GM19193 (cell line): ENCODE measurements around the gene PLPPR5.

Source experiments
- POLR2A ChIP-seq: IDR thresholded peaks from 4 replicates; pipeline ENCODE4 v1.6.1; 2011; ENCODE audit not compliant: insufficient read depth, insufficient read length; ENCODE audit errors: extremely low read depth

PLPPR5 gene

DNA sequence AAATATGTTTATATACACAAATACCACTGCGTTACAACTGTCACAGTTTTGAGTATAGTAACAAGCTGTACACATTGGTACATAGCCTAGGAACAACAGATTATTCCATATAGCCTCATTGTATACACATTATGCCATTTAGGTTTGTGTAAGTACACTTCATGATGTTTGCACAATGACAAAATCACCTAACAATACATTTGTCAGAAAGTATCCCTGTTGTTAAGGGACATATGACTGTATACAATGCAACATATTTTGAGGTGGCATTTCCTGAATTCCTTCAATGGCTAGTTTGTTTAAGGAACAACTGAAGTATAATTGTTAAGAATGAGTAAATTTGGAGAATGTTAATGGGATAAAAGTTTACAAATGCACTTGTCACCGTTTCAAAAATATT lies 19.0 kb downstream of the PLPPR5 start:
- TF ChIP-seq POLR2A = no peak

GRCh38 chr1:98981917-98982513 lies 22.6 kb downstream of the PLPPR5 start:
- no peak for TF ChIP-seq POLR2A

GRCh38 chr1:98979463-98979862 lies 25.2 kb downstream of the PLPPR5 start:
- TF ChIP-seq POLR2A = no peak

- TF ChIP-seq POLR2A = no peak
These were observed 28.9 kb downstream of the PLPPR5 start for GRCh38 chr1:98975810-98976209.

DNA sequence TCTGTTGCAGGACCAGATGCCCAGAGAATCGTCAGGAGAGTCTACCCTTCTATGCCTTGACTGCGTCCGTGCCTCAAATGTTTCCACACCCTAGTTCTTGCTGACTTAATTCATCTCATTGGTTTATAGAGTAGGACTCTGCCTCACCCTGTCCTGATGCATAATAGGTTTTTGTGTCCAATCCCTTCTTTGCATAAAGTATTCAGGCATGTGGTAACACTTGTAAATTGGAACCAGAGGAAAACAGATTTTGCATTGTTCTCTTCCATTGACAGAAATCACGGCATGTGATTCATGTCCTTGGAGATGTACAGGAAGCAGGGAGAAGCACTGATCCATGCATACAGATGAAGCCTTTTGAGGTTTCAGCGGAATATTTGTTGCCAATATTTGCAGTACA lies 29.5 kb downstream of the PLPPR5 start:
- TF ChIP-seq POLR2A = no peak

DNA sequence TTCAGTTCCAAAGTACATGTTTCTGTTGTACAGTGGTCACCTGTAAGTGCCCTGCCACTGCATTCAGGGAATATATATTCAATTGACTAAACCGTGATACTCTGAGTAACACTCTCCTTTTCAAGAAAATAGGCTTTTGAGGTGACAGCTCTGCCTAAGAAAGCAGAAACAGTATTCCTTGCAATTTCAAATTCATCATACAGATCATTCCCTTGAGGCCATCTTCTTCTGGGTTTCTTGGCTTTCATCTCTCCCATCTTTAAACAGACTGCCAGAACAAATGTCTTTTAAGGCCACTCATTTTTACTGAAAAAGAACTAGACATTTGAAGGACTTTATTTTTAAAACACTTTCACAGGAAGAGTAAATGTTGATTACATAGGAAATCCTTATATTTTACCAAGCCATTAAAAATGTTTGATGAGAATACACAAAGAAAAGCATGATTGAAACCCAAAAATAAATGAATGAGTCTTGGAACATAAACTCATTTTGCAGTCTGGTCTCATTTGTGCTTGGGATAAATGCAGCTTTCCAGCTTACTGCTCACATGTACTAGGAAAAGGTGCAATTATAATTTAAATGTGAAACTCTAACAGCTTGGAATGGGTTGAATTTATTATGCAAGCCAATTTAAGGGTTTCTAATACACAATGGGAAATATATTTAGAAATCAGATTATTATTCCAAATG lies 34.7 kb downstream of the PLPPR5 start:
- TF ChIP-seq POLR2A = no peak

GRCh38 chr1:98967122-98967521 lies 37.5 kb downstream of the PLPPR5 start:
- no peak for TF ChIP-seq POLR2A

GRCh38 chr1:98965394-98965793 lies 39.3 kb downstream of the PLPPR5 start:
- no peak for TF ChIP-seq POLR2A

- no peak for TF ChIP-seq POLR2A
These were observed 40.5 kb downstream of the PLPPR5 start for GRCh38 chr1:98964198-98964597.

DNA sequence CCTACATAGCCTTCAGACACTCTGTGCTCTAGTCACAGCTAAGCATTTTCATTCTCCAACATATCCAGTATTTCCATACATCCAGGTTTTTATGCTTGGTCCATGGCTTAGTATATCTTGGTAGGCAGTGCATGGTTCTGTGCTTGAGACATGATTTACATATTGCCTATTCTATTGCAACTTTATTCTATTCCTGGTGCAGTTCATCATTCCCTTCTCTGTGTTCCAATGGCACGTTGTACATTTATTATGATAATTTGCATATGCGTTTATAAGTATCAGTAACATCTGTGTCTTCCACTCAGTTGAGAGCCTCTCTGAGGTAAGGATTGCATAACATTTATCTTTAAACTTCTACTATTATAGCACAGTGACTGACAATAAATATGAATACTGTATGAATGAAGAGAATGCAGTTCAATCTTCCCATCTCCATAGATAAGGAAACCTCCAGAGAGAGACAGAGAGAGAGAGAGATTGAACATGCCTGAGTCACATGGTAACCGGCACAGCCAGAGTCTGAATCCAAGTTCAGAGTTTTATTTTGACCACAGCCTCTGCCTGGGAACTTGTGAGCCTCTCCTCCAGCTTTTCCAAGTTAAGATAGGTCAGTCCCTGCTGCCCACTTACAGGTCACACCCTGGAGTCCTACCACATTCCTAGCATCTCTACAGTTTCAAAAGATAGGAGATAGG lies 41.5 kb downstream of the PLPPR5 start:
- no peak for TF ChIP-seq POLR2A

GRCh38 chr1:98962156-98962555 lies 42.5 kb downstream of the PLPPR5 start:
- TF ChIP-seq POLR2A = no peak

DNA sequence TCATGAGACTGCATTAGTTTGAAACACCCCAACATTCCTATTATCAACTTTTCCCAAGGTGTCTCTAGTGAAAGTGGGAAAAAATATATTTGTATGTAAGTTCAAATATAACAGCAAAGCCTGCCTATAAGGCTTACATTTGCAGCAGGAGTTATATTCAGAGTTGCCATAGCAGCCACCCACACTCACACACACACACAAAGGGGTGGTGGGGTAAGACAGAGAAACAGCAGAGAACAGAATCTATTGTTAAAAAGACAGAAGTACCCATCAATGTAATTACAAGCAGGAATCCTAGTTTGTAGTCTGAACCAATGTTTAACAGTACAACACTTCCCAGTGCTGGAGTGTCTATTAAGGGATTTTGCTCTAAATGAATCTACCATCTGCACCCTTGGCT lies 55.0 kb downstream of the PLPPR5 start:
- TF ChIP-seq POLR2A = no peak

- no peak for TF ChIP-seq POLR2A
These were observed 55.5 kb downstream of the PLPPR5 start for GRCh38 chr1:98949166-98949565.

- TF ChIP-seq POLR2A = no peak
These were observed 57.6 kb downstream of the PLPPR5 start for GRCh38 chr1:98947071-98947470.

DNA sequence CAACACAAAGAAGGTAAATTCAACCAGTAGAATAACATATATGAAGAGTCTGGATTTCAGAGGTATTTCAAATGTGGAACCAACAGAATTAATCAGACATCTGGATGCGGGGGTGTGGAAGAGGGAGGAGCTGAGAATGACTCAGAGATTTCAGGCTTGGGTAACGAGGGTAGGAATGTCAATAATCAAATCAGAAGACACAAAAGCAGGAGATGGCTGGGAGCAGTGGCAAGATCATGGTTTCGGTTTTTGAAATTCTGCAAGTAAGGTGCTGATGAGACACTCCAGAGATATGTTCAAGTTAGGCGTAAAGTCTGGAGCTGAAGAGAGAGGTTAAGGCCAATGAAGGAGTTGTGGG lies 64.0 kb downstream of the PLPPR5 start:
- TF ChIP-seq POLR2A = no peak

DNA sequence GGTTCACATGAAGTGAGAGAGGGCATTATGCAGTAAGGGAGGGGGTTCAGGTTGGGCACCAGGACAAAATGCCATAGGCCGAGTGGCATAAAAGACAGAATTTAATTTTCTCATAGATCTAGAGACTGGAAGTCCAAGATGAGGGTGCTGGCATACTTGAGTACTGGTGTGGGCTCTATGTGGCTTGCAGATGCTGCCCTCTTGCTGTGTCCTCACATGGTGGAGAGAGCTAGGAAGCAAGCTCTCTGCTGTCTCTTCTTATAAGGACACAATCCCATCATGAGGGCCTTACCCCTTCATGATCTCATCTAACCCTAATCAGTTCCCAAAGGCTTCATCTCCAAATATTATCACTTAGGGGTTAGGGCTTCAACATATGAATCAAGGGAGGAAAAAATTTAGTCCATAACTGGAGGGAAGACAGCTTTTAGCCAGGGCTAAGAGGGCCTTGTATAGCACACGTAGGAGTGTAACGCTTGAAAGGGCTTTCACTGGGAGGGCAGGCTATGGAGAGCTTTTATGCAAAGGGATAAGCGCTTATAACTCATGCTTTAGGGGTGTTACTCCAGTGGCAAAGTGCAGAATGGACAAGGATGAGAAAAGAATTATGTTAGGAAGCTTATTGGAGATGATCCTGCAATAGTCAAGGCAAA lies 64.5 kb downstream of the PLPPR5 start:
- TF ChIP-seq POLR2A = no peak

DNA sequence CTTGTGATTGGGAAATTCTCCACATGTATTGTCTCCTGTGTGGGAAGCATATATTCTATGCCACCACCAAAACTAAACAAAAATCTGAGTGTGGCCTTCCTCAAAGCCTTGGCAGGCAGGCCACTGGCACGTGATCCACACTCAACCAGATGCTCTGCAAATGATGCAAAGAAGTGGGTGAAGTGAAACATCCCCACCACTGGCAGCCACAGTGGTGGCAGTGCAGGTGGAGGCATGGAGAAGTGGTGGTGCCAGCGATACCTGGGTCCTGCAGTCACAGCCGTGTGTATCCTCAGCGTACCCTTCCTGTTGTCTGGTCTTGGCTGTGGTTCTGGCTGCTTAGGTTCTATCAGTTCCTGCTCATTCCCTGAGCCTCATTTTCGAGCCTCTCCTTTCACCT lies 65.2 kb downstream of the PLPPR5 start:
- no peak for TF ChIP-seq POLR2A

DNA sequence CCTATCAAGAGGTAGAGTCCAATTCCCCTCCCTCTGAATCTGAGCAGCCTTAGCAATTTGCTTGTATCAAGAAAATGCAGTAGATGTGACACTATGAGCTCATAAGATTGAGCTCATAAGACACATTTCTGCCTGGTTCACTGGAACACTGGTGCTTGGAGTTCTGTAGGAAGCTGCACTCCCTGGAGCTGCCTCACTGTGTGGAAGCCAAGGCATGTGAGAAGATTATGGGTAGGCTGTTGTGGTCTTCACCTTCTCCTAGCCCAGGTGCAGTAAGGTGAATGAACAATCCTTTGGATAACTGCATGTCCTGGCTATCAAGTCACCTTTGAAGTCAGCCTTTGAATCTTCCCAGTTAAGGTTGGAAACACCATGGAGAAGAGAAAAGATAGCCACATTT lies 67.3 kb downstream of the PLPPR5 start:
- TF ChIP-seq POLR2A = no peak
